HepG2 (cell line): ENCODE measurements around the gene NRIP2. TPM values are rescaled to one million over a fixed set of nuclear protein-coding genes. Genes with fewer than 3 reads are reported as not detected.
A peak's percentile ranks its signal among the peaks of the same experiment; 100 is the strongest.

ENCODE experiments used
- ATF1 ChIP-seq: IDR thresholded peaks from 2 replicates; pipeline ENCODE4 v1.6.1; 2016; ENCODE audit warnings: mild to moderate bottlenecking, control low read depth
- ATF3 ChIP-seq: sonication (generic); formaldehyde crosslinking; IDR thresholded peaks from 2 replicates; pipeline ENCODE4 v1.4.0; 2020; ENCODE audit warnings: missing genetic modification reagents
- CENPX ChIP-seq: sonication (generic); formaldehyde crosslinking; IDR thresholded peaks from 2 replicates; pipeline ENCODE4 v1.9.0; 2021; ENCODE audit warnings: mild to moderate bottlenecking, missing genetic modification reagents, moderate library complexity
- GATAD1 ChIP-seq: IDR thresholded peaks from 2 replicates; pipeline ENCODE4 v1.6.1; 2016; ENCODE audit warnings: missing genetic modification reagents, missing compliant biosample characterization
- HBP1 ChIP-seq: IDR thresholded peaks from 2 replicates; pipeline ENCODE4 v1.6.1; 2016; ENCODE audit warnings: low read depth, control low read depth
- NR2F1 ChIP-seq, 2 experiments: fragments of 450-650 bp in 1 of 2; formaldehyde crosslinking in 1 of 2; IDR thresholded peaks; 2 replicates each; pipeline versions ENCODE4 v1.5.0 to v1.6.1; 2016 to 2020; ENCODE audit warnings: mild to moderate bottlenecking in 1 of 2, missing compliant biosample characterization in 1 of 2, missing genetic modification reagents in 1 of 2, moderate library complexity in 1 of 2
- RERE ChIP-seq: IDR thresholded peaks from 2 replicates; pipeline ENCODE4 v1.6.1; 2016; ENCODE audit warnings: low read depth, missing genetic modification reagents, missing compliant biosample characterization
- TEAD2 ChIP-seq: sonication (generic); formaldehyde crosslinking; IDR thresholded peaks from 2 replicates; pipeline ENCODE4 v1.9.0; 2021; ENCODE audit warnings: missing genetic modification reagents
- ZBTB33 ChIP-seq: sonication (generic); formaldehyde crosslinking; IDR thresholded peaks from 2 replicates; pipeline ENCODE4 v1.4.0; 2020; ENCODE audit warnings: missing genetic modification reagents
- ZFP36 ChIP-seq: fragments of 150-350 bp; IDR thresholded peaks from 2 replicates; pipeline ENCODE4 v1.6.1; 2018; ENCODE audit warnings: borderline replicate concordance, low read length, low read depth; ENCODE audit not compliant: partially characterized antibody
- ZNF333 ChIP-seq: sonication (generic); formaldehyde crosslinking; IDR thresholded peaks from 2 replicates; pipeline ENCODE4 v1.4.0; 2020; ENCODE audit warnings: mild to moderate bottlenecking, missing genetic modification reagents, borderline replicate concordance
- ZNF383 ChIP-seq: sonication (generic); formaldehyde crosslinking; IDR thresholded peaks from 2 replicates; pipeline ENCODE4 v1.4.0; 2020; ENCODE audit warnings: missing genetic modification reagents, mild to moderate bottlenecking, borderline replicate concordance
- ZNF414 ChIP-seq: sonication (generic); formaldehyde crosslinking; IDR thresholded peaks from 2 replicates; pipeline ENCODE4 v1.5.0; 2020; ENCODE audit warnings: missing genetic modification reagents
- ZNF451 ChIP-seq: sonication (generic); formaldehyde crosslinking; IDR thresholded peaks from 2 replicates; pipeline ENCODE4 v1.5.0; 2020; ENCODE audit warnings: mild to moderate bottlenecking, missing genetic modification reagents
- ZNF546 ChIP-seq: sonication (generic); formaldehyde crosslinking; conservative IDR thresholded peaks from 2 replicates; pipeline ENCODE4 v1.8.1; 2023; ENCODE audit warnings: mild to moderate bottlenecking, missing genetic modification reagents
- ZNF598 ChIP-seq: sonication (generic); formaldehyde crosslinking; IDR thresholded peaks from 2 replicates; pipeline ENCODE4 v1.5.1; 2020; ENCODE audit warnings: mild to moderate bottlenecking, missing genetic modification reagents, borderline replicate concordance
- ZNF816 ChIP-seq: sonication (generic); formaldehyde crosslinking; IDR thresholded peaks from 2 replicates; pipeline ENCODE4 v1.8.0; 2022; ENCODE audit warnings: missing genetic modification reagents, mild to moderate bottlenecking, borderline replicate concordance
- ZNF841 ChIP-seq: sonication (generic); formaldehyde crosslinking; IDR thresholded peaks from 2 replicates; pipeline ENCODE4 v1.8.1; 2023; ENCODE audit warnings: missing genetic modification reagents, borderline replicate concordance
- polyA plus RNA-seq, 8 experiments: library from polyadenylated mRNA; depleted of rRNA in 3 of 8; stranded (reverse) in 7 of 8; unstranded in 1 of 8; fragments of >200 nt; fragmentation: Illumina TruSeq in 4 of 8; extraction: Trizol in 4 of 8; gene quantifications; 2 replicates each; pipeline versions ENCODE4 v1.2.1 to v1.2.3, GENCODE V29; 2011 to 2016; ENCODE audit warnings: low read depth in 4 of 8, missing spikeins in 1 of 8, mixed read lengths in 1 of 8; ENCODE audit not compliant: insufficient read depth in 1 of 8
- total RNA-seq, 5 experiments: library from RNA; depleted of rRNA; stranded (reverse); fragments of >200 nt; fragmentation: Illumina TruSeq; extraction: Trizol; gene quantifications; 2 replicates each; pipeline ENCODE4 v1.2.3, GENCODE V29; 2016; ENCODE audit warnings: low read depth in 1 of 5

Gene NRIP2
- total and polyA plus RNA-seq, 2 of the 13 experiments (the other 11 are each of a cell fraction or from before 2014, with no cell fraction given) = not detected

GRCh38 chr12:2812290-2813213 lies 22.3 kb downstream of the NRIP2 start, which contains the start of gene ITFG2 (continued):
- TF ChIP-seq CENPX (CRISPR knock-in tag) = no peak
- no peak for TF ChIP-seq ZNF816 (CRISPR knock-in tag)
- TF ChIP-seq ZNF546 = peak; percentile 86; the same call in 1 of the 2 replicates
- peak; percentile 62 for TF ChIP-seq ZBTB33
- 0 out of 2 replicates have a peak, but pooled peaks have one; percentile 58 for TF ChIP-seq ZNF383 (CRISPR knock-in tag)
- TF ChIP-seq ZNF414 (CRISPR knock-in tag) = peak; percentile 77
- TF ChIP-seq TEAD2 = no peak
- no peak for TF ChIP-seq ATF3 (CRISPR knock-in tag)
- 0 out of 2 replicates have a peak, but pooled peaks have one; percentile 43 for TF ChIP-seq ZNF333 (CRISPR knock-in tag)
- peak; percentile 93 for TF ChIP-seq ATF1
- TF ChIP-seq HBP1 (CRISPR knock-in tag) = peak; percentile 79
- peak; percentile 82 to 98 for TF ChIP-seq NR2F1 (CRISPR knock-in tag; IDR thresholded peaks at IDR 0.05)
- TF ChIP-seq ZNF451 (CRISPR knock-in tag) = no peak
- TF ChIP-seq GATAD1 (CRISPR knock-in tag) = peak; percentile 97
- no peak for TF ChIP-seq ZNF841 (CRISPR knock-in tag)
- TF ChIP-seq ZNF598 (CRISPR knock-in tag) = peak; percentile 96; the same call in 1 of the 2 replicates
- no peak for TF ChIP-seq RERE (CRISPR knock-in tag)
- TF ChIP-seq ZFP36 = no peak
